Natural killer cell treated with Interleukin-12 subunit alpha and Interleukin-12 subunit beta and Interleukin-15 and Interleukin-18, amount 100 ng/mL, for 72 hours (primary cell): Measurements from ENCODE around the gene FAF1. TPM values are rescaled to one million over a fixed set of nuclear protein-coding genes. Genes with fewer than 3 reads are reported as not detected.

Source experiments
- ATAC-seq, 2 donors: fragments of 150-1000 bp; cut with Tn5 transposase in 1 of 2; sonication (Bioruptor Pico), chemical (Tn5 transposase) in 1 of 2; 2 replicates each; pipeline ENCODE4 v1.10.0; 2021
- DNase-seq: peaks from one replicate; pipeline ENCODE4 v3.0.0; 2022; ENCODE audit warnings: low spot score
- H3K27ac Mint-ChIP-seq, 2 donors: 1 replicate in 1 of 2; 2 replicates in 1 of 2; pipeline ENCODE4 v1.8.0; 2022; ENCODE audit warnings: mixed read lengths in 2 of 2, mild to moderate bottlenecking in 1 of 2, moderate library complexity in 1 of 2
- H3K27me3 Mint-ChIP-seq, 2 donors: 1 replicate in 1 of 2; 2 replicates in 1 of 2; pipeline ENCODE4 v1.8.0; 2022; ENCODE audit warnings: mixed read lengths in 2 of 2
- H3K36me3 Mint-ChIP-seq: one replicate; pipeline ENCODE4 v1.8.0; 2022; ENCODE audit warnings: mixed read lengths
- H3K4me1 Mint-ChIP-seq, 2 donors: 1 replicate in 1 of 2; 2 replicates in 1 of 2; pipeline ENCODE4 v1.8.0; 2022; ENCODE audit warnings: low read depth in 2 of 2, mixed read lengths in 2 of 2, mild to moderate bottlenecking in 1 of 2
- H3K4me3 Mint-ChIP-seq: one replicate; pipeline ENCODE4 v1.8.0; 2022; ENCODE audit warnings: mixed read lengths
- H3K9me3 Mint-ChIP-seq: 2 replicates; pipeline ENCODE4 v1.8.0; 2022; ENCODE audit warnings: mixed read lengths
- total RNA-seq, 2 donors: library from RNA; stranded (reverse); gene quantifications; one replicate each; pipeline ENCODE4 v1.2.3, GENCODE V29; 2022

The FAF1 gene
- total RNA-seq, 2 donors from 2014 or later: 77.9 to 84.9 TPM

DNA sequence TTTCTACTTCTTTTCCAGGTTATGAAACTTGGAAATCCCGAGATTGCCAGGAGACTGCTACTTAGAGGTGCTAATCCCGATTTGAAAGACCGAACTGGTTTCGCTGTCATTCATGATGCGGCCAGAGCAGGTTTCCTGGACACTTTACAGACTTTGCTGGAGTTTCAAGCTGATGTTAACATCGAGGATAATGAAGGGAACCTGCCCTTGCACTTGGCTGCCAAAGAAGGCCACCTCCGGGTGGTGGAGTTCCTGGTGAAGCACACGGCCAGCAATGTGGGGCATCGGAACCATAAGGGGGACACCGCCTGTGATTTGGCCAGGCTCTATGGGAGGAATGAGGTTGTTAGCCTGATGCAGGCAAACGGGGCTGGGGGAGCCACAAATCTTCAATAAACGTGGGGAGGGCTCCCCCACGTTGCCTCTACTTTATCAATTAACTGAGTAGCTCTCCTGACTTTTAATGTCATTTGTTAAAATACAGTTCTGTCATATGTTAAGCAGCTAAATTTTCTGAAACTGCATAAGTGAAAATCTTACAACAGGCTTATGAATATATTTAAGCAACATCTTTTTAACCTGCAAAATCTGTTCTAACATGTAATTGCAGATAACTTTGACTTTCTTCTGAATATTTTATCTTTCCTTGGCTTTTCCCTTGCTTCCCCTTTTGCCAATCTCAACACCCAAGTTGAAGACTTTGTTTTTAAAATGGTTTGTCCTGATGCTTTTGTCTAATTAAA, 14.0 kb upstream of the FAF1 start:
- Mint-ChIP-seq H3K36me3 (peaks cover 18% of the 10 kb centered on the region), H3K27me3 (no peaks in the 10 kb centered on the region), H3K4me1 (peaks cover 32 to 46% of the 10 kb centered on the region in 2 donors), H3K4me3 (peak overlapping the region; percentile 30), H3K9me3 (no peaks in the 10 kb centered on the region), H3K27ac (no peak overlapping the region)
- ATAC-seq (no peak), DNase-seq (no peak)

DNA sequence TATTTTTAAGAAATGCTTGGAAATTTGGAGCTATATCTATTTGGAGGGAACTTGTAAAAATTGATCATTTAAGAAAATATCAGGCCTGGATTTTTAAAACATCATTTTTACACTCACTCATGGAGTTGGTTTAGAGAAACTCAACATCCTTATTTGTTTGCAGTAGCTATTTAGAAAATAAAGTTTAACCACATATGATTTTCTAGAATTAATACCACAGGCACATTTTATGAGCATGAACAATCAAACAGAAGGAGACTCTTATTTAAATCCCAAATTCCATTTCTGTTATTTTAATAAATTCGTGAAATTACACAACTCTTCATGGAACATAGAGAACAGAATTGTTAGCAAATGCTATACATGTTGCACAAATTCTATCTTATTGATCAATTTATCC, 13.2 kb upstream of the FAF1 start:
- ATAC-seq: no peak
- H3K9me3 Mint-ChIP-seq: no peaks in the 10 kb centered on the region
- H3K4me3 Mint-ChIP-seq: peak overlapping the region; percentile 30
- H3K27me3 Mint-ChIP-seq: no peaks in the 10 kb centered on the region
- H3K27ac Mint-ChIP-seq: no peak overlapping the region
- peaks cover 18% of the 10 kb centered on the region for H3K36me3 Mint-ChIP-seq
- no peak for DNase-seq
- H3K4me1 Mint-ChIP-seq: peaks cover 25 to 39% of the 10 kb centered on the region in 2 donors

DNA sequence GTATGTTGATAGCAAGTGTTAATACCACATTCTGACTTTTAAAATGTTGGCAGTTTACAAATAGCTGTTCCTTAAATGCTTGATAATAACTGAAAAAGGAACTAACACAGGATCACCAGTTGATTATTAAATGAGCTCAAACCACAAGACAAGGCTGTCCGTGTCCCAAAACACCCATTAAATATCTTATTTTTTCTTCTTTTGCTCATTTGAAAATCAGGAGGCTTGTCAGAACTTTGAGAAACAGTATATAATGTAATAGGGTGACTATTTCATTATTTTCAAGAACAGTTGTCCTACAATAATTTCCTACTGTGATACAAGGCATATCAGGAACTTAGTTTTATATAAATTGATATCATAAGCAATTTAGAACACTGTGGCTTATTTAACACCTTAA, 12.7 kb upstream of the FAF1 start:
- ATAC-seq: no peak
- no peak for DNase-seq
- Mint-ChIP-seq H3K4me3 (peak overlapping the region; percentile 32), H3K9me3 (no peaks in the 10 kb centered on the region), H3K27ac (no peak overlapping the region), H3K36me3 (peaks cover 18% of the 10 kb centered on the region), H3K27me3 (no peaks in the 10 kb centered on the region), H3K4me1 (peaks cover 28 to 42% of the 10 kb centered on the region in 2 donors)

DNA sequence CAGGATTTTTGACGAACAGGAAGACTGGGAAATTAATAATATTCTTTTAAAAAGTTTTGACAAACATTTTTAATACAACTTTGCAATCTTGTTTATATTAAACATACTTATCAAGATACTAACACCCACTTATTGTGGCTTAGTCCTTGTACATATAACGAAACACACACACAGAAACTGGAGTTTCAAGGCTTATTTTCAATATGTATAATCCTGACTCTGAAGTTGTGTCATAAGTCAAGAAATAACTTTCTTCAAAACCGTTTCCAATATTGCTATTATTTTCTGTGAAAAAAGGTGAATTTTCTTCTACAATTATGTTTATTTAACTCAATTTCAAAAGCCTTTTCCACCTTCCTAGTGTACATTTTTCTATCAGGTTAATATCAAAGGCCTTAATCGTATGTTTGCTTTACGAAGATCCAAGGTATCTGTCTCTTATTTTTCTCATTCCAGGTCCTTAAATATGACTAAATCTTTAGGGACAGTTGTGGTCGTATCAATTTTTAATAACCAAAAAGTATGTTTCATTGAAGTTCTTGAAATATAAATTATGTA, 11.8 kb upstream of the FAF1 start:
- no peak for ATAC-seq
- H3K4me3 Mint-ChIP-seq: peak overlapping the region; percentile 99
- H3K36me3 Mint-ChIP-seq: peaks cover 18% of the 10 kb centered on the region
- H3K27me3 Mint-ChIP-seq: no peaks in the 10 kb centered on the region
- H3K9me3 Mint-ChIP-seq: no peaks in the 10 kb centered on the region
- peak overlapping the region; percentile 90 to 95 for H3K27ac Mint-ChIP-seq
- peaks cover 30 to 46% of the 10 kb centered on the region in 2 donors for H3K4me1 Mint-ChIP-seq
- DNase-seq: no peak

DNA sequence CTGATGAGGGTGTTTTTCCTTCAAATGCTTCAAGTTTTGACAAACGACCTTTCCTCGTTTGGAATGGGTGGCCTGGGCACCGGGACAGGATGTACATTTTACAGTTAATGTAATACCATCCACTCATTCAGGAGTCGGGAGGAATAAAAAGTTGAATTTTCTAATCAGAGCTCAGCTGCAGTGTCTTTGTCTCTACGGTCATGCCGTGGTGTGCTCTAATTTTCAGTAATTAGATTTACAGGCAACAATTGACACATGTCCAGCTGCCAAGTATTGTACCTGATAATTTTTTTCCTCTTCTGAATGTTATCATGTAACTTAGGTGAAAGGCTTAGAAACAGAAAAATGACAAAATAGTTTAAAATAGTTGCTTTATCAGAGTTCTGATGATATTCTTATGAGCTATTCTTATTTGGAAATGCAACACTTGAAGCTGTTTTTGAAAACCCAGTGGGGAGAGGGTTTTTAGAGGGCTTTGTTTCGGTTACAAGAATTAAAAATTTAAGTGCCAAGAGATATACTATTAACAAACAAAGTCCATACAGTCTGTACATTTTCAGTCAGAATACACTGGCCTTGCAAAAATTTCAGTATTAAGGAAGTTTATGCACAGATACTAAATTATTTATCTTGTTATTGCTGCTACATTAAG, 11.0 kb upstream of the FAF1 start:
- peak overlapping the region; percentile 90 to 95 for H3K27ac Mint-ChIP-seq

DNA sequence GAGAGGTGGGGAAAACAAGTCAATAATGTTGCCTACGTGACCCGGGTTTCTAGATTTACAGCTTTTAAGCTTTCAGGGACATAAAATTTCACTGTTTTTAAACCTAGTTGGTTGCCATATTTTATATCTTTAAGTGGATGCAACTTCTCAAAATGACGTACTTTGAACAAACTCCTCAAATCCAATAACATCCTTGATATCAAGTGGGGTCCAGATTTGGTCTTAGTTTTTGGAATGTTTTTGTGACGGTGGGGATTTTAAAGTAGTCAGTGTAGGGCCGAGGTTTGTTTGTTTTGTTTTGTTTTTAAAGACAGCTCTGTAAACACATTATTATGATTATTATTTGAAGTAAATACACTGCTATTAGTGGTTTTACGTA, 10.4 kb upstream of the FAF1 start:
- H3K9me3 Mint-ChIP-seq: no peaks in the 10 kb centered on the region
- DNase-seq: no peak
- H3K4me1 Mint-ChIP-seq: peaks cover 21 to 38% of the 10 kb centered on the region in 2 donors
- peaks cover 18% of the 10 kb centered on the region for H3K36me3 Mint-ChIP-seq
- no peaks in the 10 kb centered on the region for H3K27me3 Mint-ChIP-seq
- peak overlapping the region; percentile 90 to 95 for H3K27ac Mint-ChIP-seq
- peak overlapping the region; percentile 99 for H3K4me3 Mint-ChIP-seq
- ATAC-seq: no peak

More for the DNA sequence above, 11.0 kb upstream of the FAF1 start:
- DNase-seq (no peak), ATAC-seq (no peak)
- H3K4me3 Mint-ChIP-seq: peak overlapping the region; percentile 99
- no peaks in the 10 kb centered on the region for H3K27me3 Mint-ChIP-seq
- H3K36me3 Mint-ChIP-seq: peaks cover 18% of the 10 kb centered on the region
- peaks cover 22 to 38% of the 10 kb centered on the region in 2 donors for H3K4me1 Mint-ChIP-seq
- no peaks in the 10 kb centered on the region for H3K9me3 Mint-ChIP-seq

DNA sequence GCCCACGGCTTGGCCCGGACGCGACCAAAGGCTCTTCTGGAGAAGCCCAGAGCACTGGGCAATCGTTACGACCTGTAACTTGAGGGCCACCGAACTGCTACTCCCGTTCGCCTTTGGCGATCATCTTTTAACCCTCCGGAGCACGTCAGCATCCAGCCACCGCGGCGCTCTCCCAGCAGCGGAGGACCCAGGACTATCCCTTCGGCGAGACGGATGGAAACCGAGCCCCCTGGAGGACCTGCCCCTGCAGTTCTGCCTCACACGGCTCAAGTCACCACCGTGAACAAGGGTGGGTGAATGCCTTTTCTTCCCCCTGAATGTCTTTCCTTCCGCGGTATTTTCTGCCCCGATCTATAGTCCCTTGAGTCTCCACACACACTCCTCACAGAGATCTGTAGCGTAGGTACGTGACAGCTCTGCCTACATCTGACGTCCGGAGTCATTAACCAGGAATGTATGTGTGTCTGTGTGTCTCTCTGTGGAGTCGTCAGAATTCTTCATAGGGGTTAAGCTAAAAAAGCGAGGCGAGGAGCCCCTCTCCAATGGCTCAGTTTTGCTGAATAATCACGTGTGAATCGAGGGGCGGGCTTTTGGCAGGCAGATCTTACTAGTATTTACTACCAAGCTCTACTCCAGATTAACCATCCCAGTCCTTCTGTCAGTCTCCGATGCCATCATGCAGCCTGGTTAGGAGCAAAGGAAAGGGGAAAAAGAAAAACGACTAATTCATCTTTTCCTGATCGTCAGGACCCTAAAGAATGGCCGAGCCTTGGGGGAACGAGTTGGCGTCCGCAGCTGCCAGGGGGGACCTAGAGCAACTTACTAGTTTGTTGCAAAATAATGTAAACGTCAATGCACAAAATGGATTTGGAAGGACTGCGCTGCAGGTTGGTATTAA, 9.8 kb upstream of the FAF1 start, which contains the start of gene CDKN2C:
TSS of gene CDKN2C (plus strand) at position 635 of the 898 bp plus-strand sequence. CDS start at position 759, 124 bp downstream.
- Mint-ChIP-seq H3K36me3 (peaks cover 18% of the 10 kb centered on the region), H3K27me3 (no peaks in the 10 kb centered on the region), H3K4me1 (peaks cover 21 to 38% of the 10 kb centered on the region in 2 donors), H3K27ac (peak within 1 kb of the TSS; percentile 93 to 95), H3K9me3 (no peaks in the 10 kb centered on the region), H3K4me3 (peak within 1 kb of the TSS; percentile 99)
- peak; percentile 67 for DNase-seq
- peak; percentile 43 to 64 for ATAC-seq

DNA sequence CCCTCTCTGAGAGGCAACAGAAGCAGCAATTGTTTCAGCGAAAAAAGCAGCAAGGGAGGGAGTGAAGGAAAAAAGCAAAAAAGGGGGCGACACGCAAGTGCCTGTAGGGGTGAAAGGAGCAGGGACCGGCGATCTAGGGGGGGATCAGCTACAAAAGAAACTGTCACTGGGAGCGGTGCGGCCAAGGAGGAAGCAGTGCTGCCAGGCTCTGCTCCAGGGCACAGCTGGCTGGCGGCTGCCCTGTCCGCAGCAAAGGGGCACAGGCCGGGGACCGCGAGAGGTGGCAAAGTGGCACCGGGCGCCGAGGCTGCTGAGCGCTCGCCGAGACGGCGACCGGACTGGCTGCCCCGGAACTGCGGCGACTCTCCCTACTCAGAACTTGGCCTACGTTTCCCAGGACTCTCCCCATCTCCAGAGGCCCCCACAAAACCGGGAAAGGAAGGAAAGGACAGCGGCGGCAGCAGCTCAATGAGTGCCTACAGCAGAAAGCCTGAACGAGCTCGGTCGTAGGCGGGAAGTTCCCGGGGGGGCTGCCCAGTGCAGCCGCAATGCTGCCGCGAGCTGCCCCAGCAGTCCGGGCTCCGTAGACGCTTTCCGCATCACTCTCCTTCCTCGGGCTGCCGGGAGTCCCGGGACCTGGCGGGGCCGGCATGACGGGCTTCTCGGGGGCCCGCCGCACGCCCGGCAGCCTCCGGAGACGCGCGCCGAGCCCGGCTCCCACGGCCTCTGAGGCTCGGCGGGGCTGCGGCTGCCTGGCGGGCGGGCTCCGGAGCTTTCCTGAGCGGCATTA, 8.9 kb upstream of the FAF1 start:
- Mint-ChIP-seq H3K4me1 (peaks cover 21 to 38% of the 10 kb centered on the region in 2 donors), H3K27me3 (no peaks in the 10 kb centered on the region), H3K36me3 (peaks cover 13% of the 10 kb centered on the region), H3K27ac (peak overlapping the region; percentile 93 to 95), H3K4me3 (peak overlapping the region; percentile 99), H3K9me3 (no peaks in the 10 kb centered on the region)
- peak; percentile 78 for DNase-seq
- peak; percentile 47 to 68 for ATAC-seq

DNA sequence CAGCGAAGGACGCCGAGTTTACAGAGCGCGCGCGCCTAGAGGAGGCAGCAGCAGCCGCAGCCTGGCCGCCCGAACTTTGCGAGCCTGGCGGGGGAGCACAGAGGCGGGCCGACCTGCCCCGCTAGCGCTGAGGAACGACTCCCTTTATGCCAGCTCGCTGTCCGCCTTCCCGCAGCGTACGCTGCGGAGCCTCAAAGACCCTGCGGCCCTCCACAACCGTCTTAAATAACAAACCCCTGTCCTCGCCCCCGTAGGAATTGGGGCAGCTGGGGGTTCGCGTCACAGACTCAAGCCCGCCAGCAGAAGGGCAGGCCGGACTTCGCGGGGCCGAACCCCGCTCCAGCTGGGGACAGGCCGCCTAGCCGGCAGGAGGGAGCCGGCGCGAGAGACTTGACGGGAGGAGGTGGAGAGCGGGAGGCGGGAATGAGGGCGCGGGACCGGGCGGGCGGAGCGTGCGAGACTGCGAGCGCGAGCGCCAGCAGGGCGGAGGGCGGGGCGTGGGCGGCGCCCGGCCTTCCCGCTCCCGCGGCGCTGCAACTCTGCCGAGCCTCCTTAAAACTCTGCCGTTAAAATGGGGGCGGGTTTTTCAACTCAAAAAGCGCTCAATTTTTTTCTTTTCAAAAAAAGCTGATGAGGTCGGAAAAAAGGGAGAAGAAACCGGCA, 8.2 kb upstream of the FAF1 start:
- H3K4me1 Mint-ChIP-seq: peaks cover 19 to 31% of the 10 kb centered on the region in 2 donors
- no peaks in the 10 kb centered on the region for H3K27me3 Mint-ChIP-seq
- ATAC-seq (peak; percentile 89 to 91), DNase-seq (peak; percentile 92)
- peak overlapping the region; percentile 99 for H3K4me3 Mint-ChIP-seq
- H3K9me3 Mint-ChIP-seq: no peaks in the 10 kb centered on the region
- H3K27ac Mint-ChIP-seq: peak overlapping the region; percentile 93 to 95
- H3K36me3 Mint-ChIP-seq: peaks cover 8% of the 10 kb centered on the region

DNA sequence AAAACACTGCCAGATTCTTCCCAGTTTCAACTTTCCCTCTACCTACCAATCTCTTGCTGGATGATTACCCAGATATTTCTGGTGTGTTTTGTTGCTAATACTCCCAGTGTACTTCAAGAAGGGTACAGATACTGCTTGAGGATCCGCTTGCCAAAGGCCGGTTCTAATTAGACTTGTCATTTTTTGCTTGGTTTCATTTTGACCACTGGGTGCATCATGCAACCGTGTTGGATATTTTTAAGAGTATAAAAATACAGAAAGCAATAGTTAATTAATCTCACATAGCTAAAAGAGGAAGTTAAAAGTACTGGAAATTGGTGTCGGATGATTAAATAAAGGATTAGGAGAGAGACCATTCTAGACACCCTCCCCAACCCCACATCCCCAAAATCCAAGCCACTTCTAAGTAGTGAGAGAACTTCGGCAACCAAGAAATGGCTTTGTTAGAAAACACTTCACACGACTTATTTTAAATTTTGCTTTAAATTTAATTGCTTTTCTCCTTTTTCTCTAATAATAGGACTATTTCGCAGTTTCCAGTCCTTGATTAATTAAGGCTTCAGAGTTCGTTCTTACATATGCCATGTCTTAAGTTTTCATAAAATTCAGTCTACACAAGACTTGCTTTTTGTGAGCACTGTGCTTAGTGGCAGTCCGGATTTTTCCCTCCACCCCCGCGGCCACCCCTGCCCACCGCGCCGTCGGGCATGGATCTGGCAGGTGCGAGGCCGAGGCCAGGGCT, 7.5 kb upstream of the FAF1 start:
- H3K9me3 Mint-ChIP-seq: no peaks in the 10 kb centered on the region
- ATAC-seq: no peak
- H3K27ac Mint-ChIP-seq: peak overlapping the region; percentile 93 to 95
- H3K27me3 Mint-ChIP-seq: no peaks in the 10 kb centered on the region
- H3K4me3 Mint-ChIP-seq: peak overlapping the region; percentile 99
- H3K4me1 Mint-ChIP-seq: peaks cover 19 to 31% of the 10 kb centered on the region in 2 donors
- peaks cover 8% of the 10 kb centered on the region for H3K36me3 Mint-ChIP-seq
- no peak for DNase-seq

DNA sequence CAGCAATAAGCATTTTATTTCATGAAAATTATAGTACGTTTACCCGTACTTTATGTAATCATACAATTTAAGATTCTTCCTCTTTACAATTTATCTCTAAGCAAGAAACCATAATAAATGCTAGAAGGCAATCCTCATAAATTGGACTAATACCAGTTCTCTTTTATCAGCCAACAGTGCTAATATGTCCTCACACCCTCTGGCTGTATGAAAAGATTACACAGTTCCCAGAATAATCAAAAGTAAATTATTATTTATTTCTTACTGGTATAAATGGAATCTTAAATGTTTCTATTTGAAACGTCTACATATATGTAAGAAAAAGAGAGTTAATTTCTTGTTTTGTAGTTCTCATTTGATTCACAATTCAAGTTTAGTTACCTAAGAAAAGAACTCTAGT, 6.9 kb upstream of the FAF1 start:
- Mint-ChIP-seq H3K4me1 (peaks cover 17 to 29% of the 10 kb centered on the region in 2 donors), H3K4me3 (peak overlapping the region; percentile 99), H3K36me3 (peaks cover 8% of the 10 kb centered on the region), H3K27ac (peak overlapping the region; percentile 93 to 95), H3K27me3 (no peaks in the 10 kb centered on the region), H3K9me3 (no peaks in the 10 kb centered on the region)
- no peak for ATAC-seq
- DNase-seq: no peak

DNA sequence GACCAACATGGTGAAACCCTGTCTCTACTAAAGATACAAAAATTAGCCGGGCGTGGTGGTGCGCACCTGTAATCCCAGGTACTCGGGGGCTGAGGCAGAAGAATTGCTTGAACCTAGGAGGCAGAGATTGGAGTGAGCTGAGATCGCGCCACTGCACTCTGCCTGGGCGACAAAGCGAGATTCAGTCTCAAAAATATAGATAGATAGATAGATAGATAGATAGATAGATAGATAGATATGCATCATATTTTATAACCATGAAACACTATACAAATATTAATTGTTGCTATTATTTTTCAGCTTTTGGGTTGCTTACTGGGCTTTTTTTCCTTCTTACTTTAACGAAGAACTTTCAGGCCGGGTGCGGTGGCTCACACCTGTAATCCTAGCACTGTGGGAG, 4.8 kb upstream of the FAF1 start:
- Mint-ChIP-seq H3K4me1 (peaks cover 15 to 19% of the 10 kb centered on the region in 2 donors), H3K27me3 (no peaks in the 10 kb centered on the region), H3K4me3 (no peak overlapping the region), H3K27ac (no peak overlapping the region), H3K36me3 (peaks cover 3% of the 10 kb centered on the region), H3K9me3 (no peaks in the 10 kb centered on the region)
- ATAC-seq: no peak
- DNase-seq: no peak
